ENCODE measurements around the gene RREB1.

RREB1 gene

GRCh38 chr6:7098993-7099392 lies 8.8 kb upstream of the RREB1 start:
- DNase-seq, result no peak

GRCh38 chr6:7100072-7100752 lies 7.5 kb upstream of the RREB1 start:
- no peak for DNase-seq

DNA sequence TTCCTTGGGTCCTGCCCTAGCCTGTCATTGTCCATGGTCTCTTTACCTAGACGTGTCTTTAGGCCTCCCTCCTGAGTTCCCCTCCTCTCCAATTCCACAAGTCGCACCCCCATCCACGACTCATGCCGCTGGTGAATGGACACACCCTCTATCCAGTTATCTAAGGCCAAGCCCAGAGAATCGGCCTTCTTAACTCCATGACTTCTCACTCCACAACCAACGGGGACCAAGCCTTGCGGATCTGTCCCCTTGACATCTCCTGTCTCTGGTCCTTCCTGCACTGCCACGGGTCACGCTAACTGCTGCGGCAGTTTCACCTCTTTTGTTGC lies 7.0 kb upstream of the RREB1 start:
- no peak for DNase-seq

GRCh38 chr6:7101290-7101689 lies 6.5 kb upstream of the RREB1 start:
- DNase-seq, result no peak

DNA sequence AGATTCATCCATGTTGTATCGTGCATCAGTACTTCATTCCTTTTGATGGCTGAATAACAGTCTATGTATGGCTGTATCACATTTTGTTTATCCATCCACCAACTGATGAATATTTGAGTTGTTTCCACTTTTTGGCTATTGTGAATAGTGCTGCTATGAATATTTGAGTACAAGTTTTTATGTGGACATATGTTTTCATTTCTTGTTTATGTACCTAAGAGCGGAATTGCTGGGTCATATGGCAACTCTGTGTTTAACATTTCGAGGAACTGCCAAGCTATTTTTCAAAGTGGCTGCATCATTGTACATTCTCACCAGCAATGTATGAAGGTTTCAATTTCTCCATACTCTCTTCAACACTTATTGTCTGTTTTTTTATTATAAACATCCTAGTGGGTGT lies 3.0 kb upstream of the RREB1 start:
- no peak for DNase-seq

GRCh38 chr6:7106215-7106751 lies 1.5 kb upstream of the RREB1 start:
- DNase-seq, result no peak

- no peak for DNase-seq
Measured at GRCh38 chr6:7106752-7107577, 796 bp upstream of the RREB1 start.

DNA sequence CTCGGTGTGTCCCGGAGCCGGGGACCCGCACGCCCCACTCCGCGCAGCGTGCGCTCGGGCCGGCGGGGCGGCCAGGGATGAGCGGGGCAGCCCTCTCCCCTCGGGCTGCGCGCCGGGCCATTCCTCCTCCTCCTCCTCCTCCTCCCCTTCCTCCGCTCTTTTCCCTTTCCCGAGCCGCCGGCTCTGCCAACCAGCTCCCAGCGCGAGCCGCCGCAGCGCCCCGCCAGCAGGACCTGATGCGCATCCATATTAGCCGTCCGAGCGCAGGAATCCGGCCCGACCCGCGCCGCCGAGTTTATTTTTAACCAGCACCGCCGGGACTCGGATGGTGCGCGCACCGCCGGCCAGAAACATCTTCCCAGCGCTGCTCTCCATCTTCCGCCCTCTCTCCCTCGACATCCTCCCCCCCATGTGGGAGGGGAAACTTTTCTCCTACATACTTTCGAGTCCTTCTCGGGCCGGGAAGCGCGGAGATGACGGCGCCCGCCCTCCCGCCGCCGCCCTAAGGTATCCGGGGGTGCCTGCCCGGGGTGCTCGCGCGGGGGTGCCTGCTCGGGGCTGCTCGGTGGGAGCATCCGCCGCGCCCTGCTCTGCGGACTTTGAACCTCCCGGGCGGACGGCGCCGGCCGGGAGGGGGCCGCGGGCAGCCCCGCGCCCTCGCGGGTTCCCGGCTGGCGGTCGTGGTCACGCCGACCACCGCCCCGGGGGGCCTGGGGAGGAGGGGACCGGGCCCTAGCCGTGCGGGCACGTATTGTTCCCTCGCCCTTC lies 619 bp downstream of the RREB1 start:
- no peak for DNase-seq

DNA sequence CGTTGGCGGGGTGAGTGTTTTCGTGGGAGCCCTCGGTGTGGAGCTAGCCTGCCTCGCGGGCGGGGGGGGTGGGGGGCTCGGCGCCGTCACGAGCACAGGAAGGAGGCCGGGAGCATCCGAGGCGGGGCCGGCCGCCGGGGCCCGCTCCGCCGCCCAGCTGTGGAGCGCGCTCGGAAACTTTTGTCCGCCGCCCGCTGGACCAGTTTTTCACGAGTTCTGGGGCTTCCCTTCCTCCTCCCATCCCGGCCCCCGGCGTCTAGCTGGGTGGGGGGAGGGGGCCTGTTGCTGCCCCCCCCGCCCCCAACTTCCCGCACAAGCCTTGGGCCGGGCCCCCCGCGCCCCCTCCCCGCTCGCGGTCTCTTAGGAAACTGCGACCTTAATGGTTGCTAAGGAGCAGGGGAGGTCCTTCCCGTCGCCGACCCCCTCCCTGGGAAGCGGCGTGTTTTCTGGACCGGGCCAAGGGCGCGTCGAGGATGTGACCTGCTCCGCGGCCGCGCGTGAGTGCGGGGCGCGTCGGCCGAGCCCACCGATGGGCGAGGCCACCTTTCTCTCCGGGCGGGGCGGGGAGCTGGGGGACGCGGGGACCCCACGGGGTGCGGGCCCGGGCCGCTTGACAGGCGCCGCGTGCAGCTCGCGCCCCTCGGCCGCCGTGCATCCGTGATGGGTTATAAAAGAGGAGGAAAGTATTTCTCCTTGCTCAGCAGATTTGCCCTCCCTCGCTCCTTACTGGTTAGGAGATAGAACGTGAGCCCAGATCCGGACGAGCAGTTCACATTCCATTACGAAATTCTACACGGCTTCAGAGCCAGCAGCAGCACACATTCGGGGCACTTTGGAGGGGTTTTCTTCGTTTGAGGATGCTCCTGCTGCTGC lies 1.4 kb downstream of the RREB1 start:
- no peak for DNase-seq

DNA sequence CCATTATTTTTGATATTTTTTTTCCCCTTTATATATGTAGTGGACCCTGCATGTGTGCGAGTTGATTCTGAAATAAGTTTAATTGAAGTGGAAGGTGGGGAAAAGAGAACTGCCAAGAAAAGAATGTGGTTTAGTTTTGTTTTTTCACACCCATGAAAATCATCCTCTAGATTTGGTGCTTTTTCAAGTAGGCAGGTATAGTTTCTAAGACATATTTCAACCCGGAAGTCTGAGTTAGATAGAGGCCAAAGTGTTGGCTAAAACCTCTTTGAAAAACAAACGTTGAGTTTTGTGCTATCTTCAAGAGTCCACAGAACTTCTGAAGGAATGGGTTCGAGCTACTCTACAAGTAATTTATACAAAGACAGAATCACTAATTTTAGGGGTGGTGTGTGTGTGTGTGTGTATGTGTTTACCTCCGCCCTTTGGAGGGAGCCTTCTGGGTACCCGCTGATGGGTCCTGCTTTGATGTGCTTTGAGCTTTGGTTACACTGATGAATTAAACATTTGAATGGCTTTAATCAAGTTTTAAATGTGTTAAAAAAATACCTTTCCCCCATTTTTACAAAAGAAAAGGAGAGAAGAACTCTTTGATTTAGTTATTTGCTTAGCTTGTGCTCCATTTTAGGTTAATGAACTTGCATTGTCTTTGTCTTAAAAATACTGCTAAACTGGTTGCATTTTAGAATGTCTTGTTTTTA lies 2.5 kb downstream of the RREB1 start:
- no peak for DNase-seq

DNA sequence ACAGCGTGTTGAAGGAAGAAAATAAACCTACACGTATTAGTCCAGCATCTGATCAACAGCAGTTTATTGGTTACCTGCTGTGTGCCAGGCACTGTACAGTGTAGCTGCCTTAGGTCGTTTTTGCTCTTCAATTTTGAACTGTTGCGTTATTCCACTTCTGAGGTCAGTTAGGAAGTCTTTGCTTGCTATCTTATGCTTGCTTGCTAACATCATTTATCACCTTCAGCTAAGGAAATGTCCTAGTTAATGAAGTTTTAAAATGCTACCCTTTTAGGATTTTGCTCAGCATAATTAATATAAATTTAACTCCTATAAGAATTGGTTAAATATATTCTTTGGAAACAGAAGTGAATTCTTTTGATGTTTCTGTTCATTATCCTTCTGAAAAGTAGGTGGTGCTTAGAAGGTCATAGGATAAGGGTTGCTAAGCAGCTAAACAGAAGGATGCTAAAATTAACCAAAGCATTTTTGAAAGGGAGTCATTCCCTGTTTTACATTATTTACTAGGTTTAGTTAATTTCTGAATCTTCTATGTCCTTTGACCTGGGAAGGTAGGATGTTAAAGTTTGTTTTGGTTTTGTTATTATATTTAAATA lies 3.4 kb downstream of the RREB1 start:
- no peak for DNase-seq

DNA sequence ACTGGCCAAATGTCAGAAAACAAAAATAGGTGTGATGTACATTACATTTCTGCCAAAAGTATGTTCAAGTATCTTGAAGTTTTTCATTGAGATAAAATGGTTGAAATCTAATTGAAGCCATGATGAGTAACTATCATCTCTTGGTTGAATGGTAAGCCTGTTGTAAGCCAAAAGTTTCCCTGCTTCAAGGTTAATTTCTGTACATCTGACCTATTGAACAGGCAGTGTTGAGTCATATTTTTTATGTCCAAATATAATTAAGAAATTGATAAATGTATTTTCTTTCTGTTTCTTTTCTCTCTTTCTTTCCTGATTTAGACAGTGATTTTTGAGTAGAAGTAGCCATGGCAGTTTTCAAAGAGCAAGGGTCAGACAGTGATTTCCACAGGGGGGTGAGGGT lies 4.4 kb downstream of the RREB1 start:
- no peak for DNase-seq

DNA sequence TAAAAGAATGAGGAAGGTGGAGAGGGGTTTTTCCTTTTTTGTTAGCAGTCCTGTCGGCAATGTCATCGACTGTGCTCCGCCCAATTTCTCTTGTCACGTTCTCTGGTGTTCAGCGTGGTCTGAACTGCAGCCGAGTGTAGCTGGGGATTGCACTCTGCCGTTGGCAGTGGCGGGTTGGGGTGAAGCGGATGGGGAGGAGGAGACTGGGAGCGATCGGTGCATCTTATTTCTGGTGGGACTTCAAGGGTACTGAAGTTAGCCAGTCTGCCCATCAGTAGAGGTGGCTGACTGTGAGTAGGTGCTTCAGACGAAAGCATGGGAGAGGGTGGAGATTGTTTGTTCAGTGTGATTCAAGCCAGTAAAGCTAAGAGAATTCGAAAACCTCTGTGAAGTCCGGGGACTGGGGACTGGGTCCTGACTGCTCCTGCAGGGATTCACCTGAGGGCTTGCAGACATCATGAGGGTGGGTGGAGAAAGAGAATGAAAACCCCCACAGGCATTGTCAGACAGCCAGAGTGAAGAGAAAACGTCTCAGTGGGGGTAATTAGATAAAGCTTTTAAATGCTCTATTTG lies 5.1 kb downstream of the RREB1 start:
- DNase-seq, result no peak

DNA sequence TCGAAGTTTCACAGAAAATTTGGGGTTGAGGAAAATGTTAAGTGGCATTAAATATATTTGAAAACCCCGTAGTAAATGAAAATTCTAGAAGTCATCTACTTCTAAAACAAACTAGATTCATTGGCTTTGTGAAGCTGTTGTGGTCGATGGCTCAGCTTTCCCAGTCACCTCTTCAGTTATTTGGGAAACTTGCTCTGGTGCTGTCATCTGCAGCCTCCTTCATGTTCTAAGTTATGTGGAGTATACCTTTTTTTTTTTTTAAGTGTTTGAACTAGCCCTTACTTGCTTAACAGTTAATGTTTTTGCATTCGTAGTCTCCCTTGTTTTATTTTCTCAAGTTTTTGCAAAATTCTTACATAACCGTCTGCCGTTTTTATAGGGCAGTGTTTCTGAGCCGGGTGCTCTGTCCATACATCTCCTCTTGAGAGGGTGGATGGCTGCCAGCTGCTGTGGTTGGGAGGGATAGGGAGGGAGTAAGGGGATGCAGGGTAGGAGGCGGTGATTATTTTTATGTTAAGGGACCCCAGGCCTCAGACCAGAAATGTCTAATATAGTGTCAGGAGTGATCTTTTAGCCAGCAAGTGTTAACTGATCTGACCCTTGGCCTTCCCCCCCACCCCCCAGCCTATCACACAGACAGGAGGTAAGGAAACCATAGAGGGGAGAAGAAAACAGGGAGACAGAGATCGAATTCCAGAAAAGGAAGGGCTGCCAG lies 7.1 kb downstream of the RREB1 start:
- no peak for DNase-seq

DNA sequence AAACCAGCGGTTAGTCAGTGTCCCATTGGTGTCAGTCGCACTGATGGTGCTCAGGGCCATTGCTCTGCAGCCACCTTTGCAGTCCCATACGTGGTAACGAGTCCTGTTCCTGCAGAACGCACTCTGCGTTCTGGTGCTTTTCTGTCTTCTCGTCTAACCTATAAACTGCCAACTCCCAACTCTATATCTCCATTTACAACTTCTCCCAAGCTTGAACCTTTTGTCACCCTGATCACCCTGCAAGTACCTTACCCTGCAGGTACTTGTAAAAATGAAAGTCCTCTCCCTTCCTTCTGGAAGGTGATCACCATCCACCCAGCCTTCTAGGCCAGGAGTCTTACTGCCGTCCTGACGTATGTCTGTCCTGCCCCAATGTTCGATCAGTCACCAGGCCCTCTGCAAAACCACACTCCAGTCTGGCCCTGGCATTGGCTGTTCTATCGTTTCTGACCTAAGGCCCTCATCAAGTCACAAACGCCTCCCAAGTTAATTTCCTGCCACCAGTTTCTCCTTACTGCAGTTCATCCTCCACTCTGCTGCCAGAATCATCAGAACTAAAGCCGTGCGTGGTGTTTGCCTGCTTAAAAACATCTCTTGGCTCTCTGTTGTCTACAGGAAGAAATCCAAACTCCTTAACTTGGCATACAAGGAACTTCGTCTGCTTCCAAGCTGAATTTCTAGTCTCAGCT lies 7.9 kb downstream of the RREB1 start:
- DNase-seq, result no peak

- DNase-seq, result no peak
Measured at GRCh38 chr6:7119272-7119801, 11.6 kb downstream of the RREB1 start.

DNA sequence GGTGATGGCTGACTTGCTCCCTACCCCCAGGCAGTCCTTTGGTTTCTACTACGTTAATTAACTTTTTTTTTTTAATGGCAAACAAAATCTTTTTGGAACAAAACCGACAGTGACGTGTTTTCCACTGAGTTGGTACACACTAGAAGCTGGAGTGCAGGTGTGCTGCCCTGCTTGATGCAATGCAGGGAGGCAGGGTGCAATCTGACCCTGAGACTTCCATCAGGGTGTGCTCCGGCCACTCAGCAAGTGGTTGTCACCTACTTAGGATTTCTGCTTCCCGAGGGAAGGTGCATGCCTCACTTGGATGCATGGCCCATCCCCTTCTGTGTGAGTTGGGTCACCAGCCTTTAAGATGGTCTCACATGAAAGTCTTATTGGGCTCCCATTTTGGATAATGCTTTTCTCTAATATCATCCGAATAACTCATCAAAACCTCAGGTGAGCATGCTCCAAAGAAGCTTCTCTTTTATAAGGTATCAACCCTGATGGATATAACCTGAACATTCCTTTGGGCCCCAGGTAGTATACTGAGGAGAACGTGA lies 14.0 kb downstream of the RREB1 start:
- no peak for DNase-seq

- DNase-seq, result no peak
Measured at GRCh38 chr6:7122684-7123083, 14.9 kb downstream of the RREB1 start.

DNA sequence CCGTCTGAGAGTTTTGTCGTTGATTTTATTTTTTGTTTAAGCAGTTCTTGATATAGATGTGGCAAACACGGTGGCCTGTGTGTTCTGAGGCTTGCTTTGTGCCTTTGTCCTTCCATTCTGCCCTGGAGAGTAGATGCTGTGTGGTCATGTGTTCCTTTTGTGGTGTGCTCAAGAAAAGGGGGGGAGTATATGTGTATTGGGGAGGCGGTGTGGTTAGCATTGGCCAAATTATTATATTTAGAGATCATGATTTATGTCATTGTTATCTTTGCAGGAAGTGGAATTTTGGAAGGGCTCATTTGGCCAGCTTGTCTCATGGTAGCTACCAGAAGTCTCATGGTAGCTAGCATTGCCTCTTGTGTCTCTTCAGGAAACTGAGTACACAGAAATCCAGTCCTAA lies 16.4 kb downstream of the RREB1 start:
- no peak for DNase-seq

Data from GOT3 (cell line).